GM10266 (cell line): ENCODE measurements around the gene DPH2.

Experiments
- DNase-seq: peaks from one replicate; pipeline ENCODE4 v3.0.0; 2012; ENCODE audit errors: extremely low spot score
- CTCF ChIP-seq: IDR thresholded peaks from 2 replicates; pipeline ENCODE4 v1.5.1; 2012; ENCODE audit warnings: mild to moderate bottlenecking, low read depth; ENCODE audit not compliant: control insufficient read depth, insufficient read depth; ENCODE audit errors: missing control alignments

Gene DPH2

GRCh38 chr1:43979261-43979527 is 9.4 kb downstream of the DPH2 start:
- no peak for DNase-seq
- no peak for TF ChIP-seq CTCF

- DNase-seq, result peak; percentile 74
- no peak for TF ChIP-seq CTCF
Measured at GRCh38 chr1:43979528-43980254, 9.9 kb downstream of the DPH2 start.

GRCh38 chr1:43980255-43981134 is 10.7 kb downstream of the DPH2 start:
- no peak for DNase-seq
- TF ChIP-seq CTCF, result no peak

GRCh38 chr1:43981135-43981491 is 11.3 kb downstream of the DPH2 start:
- TF ChIP-seq CTCF, result no peak

GRCh38 chr1:43981636-43982035 is 11.8 kb downstream of the DPH2 start:
- no peak for TF ChIP-seq CTCF
- no peak for DNase-seq

More at GRCh38 chr1:43981135-43981491, 11.3 kb downstream of the DPH2 start:
- no peak for DNase-seq

GRCh38 chr1:43982241-43982640 is 12.4 kb downstream of the DPH2 start:
- no peak for TF ChIP-seq CTCF
- DNase-seq, result no peak

- no peak for TF ChIP-seq CTCF
- no peak for DNase-seq
Measured at GRCh38 chr1:43982808-43983207, 13.0 kb downstream of the DPH2 start.
